Transverse colon (tissue), 4 donors: ENCODE results near the gene ZNF438. TPM values are rescaled to one million over a fixed set of nuclear protein-coding genes. Genes with fewer than 3 reads are reported as not detected.
"Not testable (repeated sequence)": the region's sequence is repeated elsewhere in the genome, so short reads cannot be mapped to it uniquely, and the experiment has no call there.

Experiments used
- DNase-seq: peaks from one replicate; pipeline ENCODE4 v3.0.0-alpha.2; 2019
- H3K27ac ChIP-seq, 4 donors: fragments of 200-600 bp; sonication (generic); 2 replicates each; pipeline ENCODE4 v1.5.1; 2016 to 2018; ENCODE audit warnings: inconsistent platforms in 4 of 4
- H3K27me3 ChIP-seq: fragments of 200-600 bp; sonication (generic); 2 replicates; pipeline ENCODE4 v1.5.1; 2017; ENCODE audit warnings: inconsistent platforms
- H3K36me3 ChIP-seq, 4 donors: fragments of 200-600 bp; sonication (generic); 2 replicates each; pipeline ENCODE4 v1.5.1; 2017 to 2019; ENCODE audit warnings: inconsistent platforms in 4 of 4
- H3K4me1 ChIP-seq, 4 donors: fragments of 200-600 bp; sonication (generic); 2 replicates each; pipeline ENCODE4 v1.5.1; 2017 to 2020; ENCODE audit warnings: inconsistent platforms in 4 of 4
- H3K4me3 ChIP-seq, 4 donors: fragments of 200-600 bp; sonication (generic); 1 replicate in 1 of 4; 2 replicates in 3 of 4; pipeline versions ENCODE4 v1.5.1 to v1.6.1; 2017 to 2019; ENCODE audit warnings: inconsistent platforms in 4 of 4
- H3K9me3 ChIP-seq, 2 donors: fragments of 200-600 bp; sonication (generic); 2 replicates each; pipeline ENCODE4 v1.5.1; 2017 to 2019; ENCODE audit warnings: inconsistent platforms in 2 of 2
- CTCF ChIP-seq, 5 experiments: fragments of 200-600 bp in 3 of 5; fragments of 450-650 bp in 2 of 5; sonication (generic) in 3 of 5; IDR thresholded peaks; 1 replicate in 2 of 5; 2 replicates in 3 of 5; pipeline ENCODE4 v1.5.1; 2016 to 2017; ENCODE audit warnings: antibody characterized with exemption in 5 of 5, inconsistent platforms in 3 of 5, mild to moderate bottlenecking in 2 of 5, moderate library complexity in 1 of 5
- EP300 ChIP-seq: sonication (generic); formaldehyde crosslinking; IDR thresholded peaks from one replicate; pipeline ENCODE4 v1.6.1; 2017; ENCODE audit warnings: antibody characterized with exemption, low read depth
- POLR2A ChIP-seq: fragments of 450-650 bp; IDR thresholded peaks from one replicate; pipeline ENCODE4 v1.6.1; 2016; ENCODE audit warnings: antibody characterized with exemption, mild to moderate bottlenecking, moderate library complexity
- POLR2AphosphoS5 ChIP-seq, 3 donors: sonication (generic); formaldehyde crosslinking; IDR thresholded peaks; one replicate each; pipeline ENCODE4 v1.6.1; 2016; ENCODE audit warnings: antibody characterized with exemption in 3 of 3
- WGBS, 2 donors: methylation state at CpG; one replicate each; pipeline ENCODE4 v1.1.5; 2018; ENCODE audit warnings: low coverage in 1 of 2; 5-methylcytosine and 5-hydroxymethylcytosine counted together
- in situ Hi-C, 4 donors: fragments of 200-750 bp; cut with MboI; loops; one replicate each; pipeline versions ENCODE4 v1.15.0 to v1.15.1; 2017; ENCODE audit warnings: low sequenced_read_pairs in 3 of 4, low pct_ligation_motif_present in 1 of 4, low pct_unique_long_range_greater_than_20kb in 1 of 4
- intact Hi-C: fragments of 100-400 bp; cut with DNase I; formaldehyde crosslinking; loops from one replicate; pipeline ENCODE4 v1.15.1; 2023; ENCODE audit warnings: low total_unique reads
- total RNA-seq, 4 donors: library from RNA; depleted of rRNA; stranded (reverse); fragments of >200 nt; gene quantifications; one replicate each; pipeline ENCODE4 v1.1.0, GENCODE V29; 2016

ZNF438 gene
- total RNA-seq, 4 donors from 2014 or later, result 4.4 to 7.4 (median 6.4) TPM

DNA sequence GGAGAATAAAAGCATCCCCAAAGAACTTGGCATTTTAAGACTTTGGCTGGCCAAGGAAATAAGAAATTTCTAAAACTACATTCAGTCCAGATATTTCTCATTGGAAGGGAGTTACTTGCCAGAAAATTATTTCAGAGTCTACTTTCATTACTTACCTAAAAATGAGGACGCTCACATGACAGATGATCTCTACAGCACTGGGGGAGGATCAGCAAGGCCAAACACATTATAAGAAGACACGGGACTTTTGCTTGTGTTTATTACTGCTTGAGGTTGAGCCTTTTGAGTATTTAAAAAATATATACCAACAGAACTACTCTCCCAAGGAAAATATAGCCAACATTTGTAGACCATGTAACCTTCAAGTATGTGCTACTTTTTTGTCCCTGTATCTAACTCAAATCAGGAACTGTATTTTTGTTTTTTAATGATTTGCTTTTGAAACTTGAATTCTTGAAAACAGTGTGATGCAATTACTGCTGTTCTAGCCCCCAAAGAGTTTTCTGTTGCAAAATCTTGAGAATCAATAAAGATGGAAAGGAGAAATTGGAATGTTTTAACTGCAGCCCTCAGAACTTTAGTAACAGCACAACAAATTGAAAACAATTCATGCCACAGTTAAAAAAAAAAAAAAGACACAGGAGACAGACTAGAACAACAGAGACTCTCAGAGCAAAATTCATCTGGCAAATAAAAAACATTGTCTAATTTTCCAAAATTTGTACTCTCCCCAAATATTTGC is 128.1 kb downstream of the ZNF438 start:
- 88 to 94% methylated on average over 2 of the region's 2 CpGs for WGBS, 2 donors
- no peaks in the 10 kb centered on the region for H3K36me3 ChIP-seq
- intact Hi-C loops (no loop called here), in situ Hi-C loops (no loop called here)
- no peaks in the 10 kb centered on the region for H3K4me1 ChIP-seq
- no peak overlapping the region for H3K4me3 ChIP-seq
- H3K27ac ChIP-seq, result no peak overlapping the region
- H3K9me3 ChIP-seq, result no peaks in the 10 kb centered on the region
- H3K27me3 ChIP-seq, result no peaks in the 10 kb centered on the region
- no peak for DNase-seq
- TF ChIP-seq POLR2AphosphoS5 (IDR thresholded peaks at IDR 0.05) (no peak), EP300 (no peak)

DNA sequence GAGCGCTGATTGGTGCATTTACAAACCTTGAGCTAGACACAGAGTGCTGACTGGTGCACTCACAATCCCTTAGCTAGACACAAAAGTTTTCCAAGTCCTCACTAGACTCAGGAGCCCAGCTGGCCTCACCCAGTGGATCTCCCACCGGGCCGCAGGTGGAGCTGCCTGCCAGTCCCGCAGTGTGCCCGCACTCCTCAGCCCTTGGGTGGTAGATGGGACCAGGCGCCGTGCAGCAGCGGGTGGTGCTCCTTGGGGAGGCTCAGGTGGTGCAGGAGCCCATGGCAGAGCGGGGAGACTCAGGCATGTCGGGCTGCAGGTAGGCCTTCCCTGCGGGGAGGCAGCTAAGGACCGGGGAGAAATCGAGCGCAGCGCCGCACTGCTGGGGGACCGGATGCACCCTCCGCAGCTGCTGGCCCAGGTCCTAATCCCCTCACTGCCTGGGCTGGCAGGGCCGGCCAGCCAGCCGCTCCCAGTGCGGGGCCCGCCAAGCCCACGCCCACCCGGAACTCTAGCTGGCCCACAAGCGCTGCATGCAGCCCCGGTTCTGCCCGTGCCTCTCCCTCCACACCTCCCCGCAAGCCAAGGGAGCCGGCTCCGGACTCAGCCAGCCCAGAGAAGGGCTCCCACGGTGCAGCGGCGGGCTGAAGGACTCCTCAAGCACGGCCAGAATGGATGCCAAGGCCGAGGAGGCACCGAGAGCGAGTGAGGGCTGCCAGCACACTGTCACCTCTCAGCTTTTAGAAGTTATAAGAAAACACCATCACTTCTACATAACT is 128.9 kb downstream of the ZNF438 start:
- H3K27ac ChIP-seq, result no peak overlapping the region
- no peak for TF ChIP-seq POLR2A
- TF ChIP-seq CTCF (IDR thresholded peaks at IDR 0.05), result no peak
- TF ChIP-seq EP300, result no peak
- no peak for TF ChIP-seq POLR2AphosphoS5 (IDR thresholded peaks at IDR 0.05)
- in situ Hi-C loops (no loop called here), intact Hi-C loops (no loop called here)
- 98% methylated on average over 35 of the region's 37 CpGs; no CpG with 5 or more reads in 1 of the 2 donors for WGBS, 2 donors
- no peaks in the 10 kb centered on the region for H3K27me3 ChIP-seq
- H3K9me3 ChIP-seq, result no peaks in the 10 kb centered on the region
- no peaks in the 10 kb centered on the region for H3K36me3 ChIP-seq
- no peak overlapping the region for H3K4me3 ChIP-seq
- no peaks in the 10 kb centered on the region for H3K4me1 ChIP-seq
- no peak for DNase-seq

DNA sequence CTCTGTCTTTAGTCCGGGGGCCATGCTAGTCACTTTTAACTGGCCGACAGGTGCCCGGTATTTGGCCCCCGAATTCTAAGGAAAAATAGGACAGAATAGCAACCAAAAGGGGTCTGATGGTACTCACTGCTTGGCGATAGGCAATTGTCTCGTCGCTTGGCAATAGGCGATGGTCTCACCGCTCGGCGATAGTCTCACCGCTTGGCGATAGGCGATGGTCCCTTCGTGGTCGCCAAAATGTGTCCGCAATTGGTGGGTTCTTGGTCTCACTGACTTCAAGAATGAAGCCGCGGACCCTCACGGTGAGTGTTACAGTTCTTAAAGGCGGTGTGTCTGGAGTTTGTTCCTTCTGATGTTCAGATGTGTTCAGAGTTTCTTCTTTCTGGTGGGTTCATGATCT is 130.2 kb downstream of the ZNF438 start:
- H3K9me3 ChIP-seq, H3K36me3 ChIP-seq, intact Hi-C loops, H3K27me3 ChIP-seq, H3K4me3 ChIP-seq, DNase-seq, H3K27ac ChIP-seq, H3K4me1 ChIP-seq, in situ Hi-C loops: not testable (repeated sequence)
- 99% methylated on average over 21 of the region's 21 CpGs; no CpG with 5 or more reads in 1 of the 2 donors for WGBS, 2 donors

- DNase-seq, result no peak
- H3K27ac ChIP-seq, result no peak overlapping the region
- no peaks in the 10 kb centered on the region for H3K9me3 ChIP-seq
- 100% methylated on average over 1 of the region's 1 CpG for WGBS, 2 donors
- TF ChIP-seq POLR2A (no peak), CTCF (IDR thresholded peaks at IDR 0.05) (no peak), POLR2AphosphoS5 (IDR thresholded peaks at IDR 0.05) (no peak), EP300 (no peak)
- in situ Hi-C loops, result no loop called here
- intact Hi-C loops, result no loop called here
- H3K36me3 ChIP-seq, result no peaks in the 10 kb centered on the region
- no peaks in the 10 kb centered on the region for H3K27me3 ChIP-seq
- no peaks in the 10 kb centered on the region for H3K4me1 ChIP-seq
- no peak overlapping the region for H3K4me3 ChIP-seq
Observed at GRCh38 chr10:30898964-30899363, 132.7 kb downstream of the ZNF438 start.

DNA sequence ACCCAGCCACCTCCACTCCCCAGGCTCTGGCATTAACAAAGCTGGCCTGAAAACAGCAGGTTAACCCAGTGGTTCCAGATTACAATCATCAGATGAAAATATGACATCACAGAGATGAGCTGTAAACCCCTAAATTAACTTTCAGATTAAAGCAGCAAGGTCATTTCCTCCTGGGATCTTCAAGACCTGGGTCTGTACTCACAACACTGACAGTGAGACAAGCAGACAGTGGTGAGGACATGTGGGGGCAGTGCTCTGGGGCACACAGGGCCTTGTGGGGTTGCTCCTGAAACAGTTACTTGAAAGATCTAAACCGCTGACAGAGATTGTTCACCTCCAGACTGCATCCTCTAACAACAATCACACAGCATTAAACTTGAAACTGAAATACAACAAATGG is 134.1 kb downstream of the ZNF438 start:
- H3K36me3 ChIP-seq, result no peaks in the 10 kb centered on the region
- no peak overlapping the region for H3K4me3 ChIP-seq
- no peak for TF ChIP-seq CTCF (IDR thresholded peaks at IDR 0.05)
- TF ChIP-seq POLR2AphosphoS5 (IDR thresholded peaks at IDR 0.05), result no peak
- no peak for TF ChIP-seq EP300
- no peak for TF ChIP-seq POLR2A
- no peak overlapping the region for H3K27ac ChIP-seq
- no peaks in the 10 kb centered on the region for H3K9me3 ChIP-seq
- no peaks in the 10 kb centered on the region for H3K27me3 ChIP-seq
- H3K4me1 ChIP-seq, result no peaks in the 10 kb centered on the region
- intact Hi-C loops, result no loop called here
- 67 to 81% methylated on average over 1 of the region's 1 CpG for WGBS, 2 donors
- no peak for DNase-seq
- in situ Hi-C loops, result no loop called here
